T-helper 17 cell (primary cell): ENCODE results near the gene EPHA5. TPM values are rescaled to one million over a fixed set of nuclear protein-coding genes. Genes with fewer than 3 reads are reported as not detected.

Experiments
- ATAC-seq: fragments of 150-1000 bp; cut with Tn5 transposase; 2 replicates; pipeline ENCODE4 v1.10.0; 2021; ENCODE audit warnings: mild to moderate bottlenecking, moderate library complexity
- DNase-seq, 3 donors: peaks; one replicate each; pipeline versions ENCODE4 v3.0.0 to v3.0.0-alpha.2; 2020 to 2021
- H3K9me3 ChIP-seq: one replicate; pipeline ENCODE4 v1.7.0; 2013; ENCODE audit warnings: low read length, mild to moderate bottlenecking; ENCODE audit not compliant: control insufficient read depth, poor library complexity, severe bottlenecking
- H3K27ac Mint-ChIP-seq: one replicate; pipeline ENCODE4 v1.8.0; 2022; ENCODE audit warnings: mild to moderate bottlenecking, moderate library complexity, mixed read lengths
- H3K27me3 Mint-ChIP-seq: one replicate; pipeline ENCODE4 v1.8.0; 2022; ENCODE audit warnings: mixed read lengths
- H3K36me3 Mint-ChIP-seq: one replicate; pipeline ENCODE4 v1.8.0; 2022; ENCODE audit warnings: low read depth, mixed read lengths
- H3K4me1 Mint-ChIP-seq: one replicate; pipeline ENCODE4 v1.8.0; 2022; ENCODE audit warnings: mild to moderate bottlenecking, mixed read lengths
- H3K4me3 Mint-ChIP-seq: one replicate; pipeline ENCODE4 v1.8.0; 2022; ENCODE audit warnings: mild to moderate bottlenecking, moderate library complexity, mixed read lengths
- total RNA-seq, 4 donors: library from RNA in 2 of 4; stranded (reverse) in 2 of 4; gene quantifications; one replicate each; pipeline ENCODE4 v1.2.3 and lab custom pipeline; 2022 to 2026

Gene EPHA5
- total RNA-seq, 2 donors from 2014 or later, result not detected

GRCh38 chr4:65510976-65511375 lies 159.3 kb downstream of the EPHA5 start:
- Mint-ChIP-seq H3K4me1 (no peaks in the 10 kb centered on the region), H3K27me3 (no peaks in the 10 kb centered on the region), H3K27ac (no peak overlapping the region), H3K4me3 (no peak overlapping the region), H3K36me3 (no peaks in the 10 kb centered on the region)
- ATAC-seq (no peak), DNase-seq (no peak)
- peaks cover 3% of the 10 kb centered on the region for H3K9me3 ChIP-seq

DNA sequence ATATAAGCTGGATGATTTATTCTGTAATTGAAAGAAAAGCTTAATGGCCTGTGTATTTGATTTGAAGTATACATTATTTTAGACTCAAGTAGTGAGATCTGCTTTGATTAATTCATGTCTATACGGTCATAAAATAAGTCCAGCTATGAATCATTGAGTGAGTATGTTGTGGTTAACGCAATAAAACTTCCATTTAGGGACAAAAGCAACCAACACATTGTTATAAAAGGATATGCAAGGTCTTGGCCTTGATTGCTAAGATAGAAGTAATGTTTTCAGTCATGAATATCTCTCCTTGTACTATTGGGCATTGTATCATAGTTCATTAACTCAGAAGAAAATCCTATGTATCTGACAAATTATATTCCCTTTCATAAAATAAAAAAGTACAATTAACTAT lies 162.1 kb downstream of the EPHA5 start:
- Mint-ChIP-seq H3K4me1 (no peaks in the 10 kb centered on the region), H3K27ac (no peak overlapping the region), H3K4me3 (no peak overlapping the region), H3K27me3 (no peaks in the 10 kb centered on the region), H3K36me3 (no peaks in the 10 kb centered on the region)
- H3K9me3 ChIP-seq, result no peaks in the 10 kb centered on the region
- DNase-seq (no peak), ATAC-seq (no peak)

- H3K9me3 ChIP-seq, result no peaks in the 10 kb centered on the region
- H3K4me1 Mint-ChIP-seq, result no peaks in the 10 kb centered on the region
- H3K36me3 Mint-ChIP-seq, result no peaks in the 10 kb centered on the region
- no peaks in the 10 kb centered on the region for H3K27me3 Mint-ChIP-seq
- H3K4me3 Mint-ChIP-seq, result no peak overlapping the region
- no peak for ATAC-seq
- no peak overlapping the region for H3K27ac Mint-ChIP-seq
- no peak for DNase-seq
Observed at GRCh38 chr4:65502131-65502701, 168.1 kb downstream of the EPHA5 start.

DNA sequence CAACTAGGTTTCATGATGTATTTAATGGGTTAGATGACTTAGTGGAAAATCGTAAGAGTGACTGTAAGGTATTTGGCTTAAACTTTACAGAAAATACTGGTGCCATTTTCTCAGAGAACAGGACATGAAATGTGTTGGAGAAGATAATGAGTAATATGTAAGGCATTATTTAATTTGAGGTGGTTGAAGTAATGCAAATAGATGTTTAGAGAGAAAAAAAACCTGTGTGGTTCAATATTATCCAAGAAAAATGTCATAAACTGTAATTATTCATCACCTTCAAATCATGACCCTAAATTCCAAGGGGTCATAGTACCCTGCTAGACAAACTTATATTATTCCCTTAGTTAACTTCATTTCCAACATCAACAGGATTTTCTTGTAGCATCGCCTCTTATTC lies 171.7 kb downstream of the EPHA5 start:
- no peak overlapping the region for H3K4me3 Mint-ChIP-seq
- no peaks in the 10 kb centered on the region for H3K4me1 Mint-ChIP-seq

GRCh38 chr4:65495439-65495838 lies 174.8 kb downstream of the EPHA5 start:
- Mint-ChIP-seq H3K27me3 (no peaks in the 10 kb centered on the region), H3K27ac (no peak overlapping the region), H3K36me3 (no peaks in the 10 kb centered on the region), H3K4me1 (no peaks in the 10 kb centered on the region), H3K4me3 (no peak overlapping the region)
- ATAC-seq (no peak), DNase-seq (no peak)
- H3K9me3 ChIP-seq, result no peaks in the 10 kb centered on the region

More for the DNA sequence above, 171.7 kb downstream of the EPHA5 start:
- H3K27me3 Mint-ChIP-seq, result no peaks in the 10 kb centered on the region
- no peak overlapping the region for H3K27ac Mint-ChIP-seq
- no peaks in the 10 kb centered on the region for H3K9me3 ChIP-seq
- H3K36me3 Mint-ChIP-seq, result no peaks in the 10 kb centered on the region
- no peak for DNase-seq
- ATAC-seq, result no peak

DNA sequence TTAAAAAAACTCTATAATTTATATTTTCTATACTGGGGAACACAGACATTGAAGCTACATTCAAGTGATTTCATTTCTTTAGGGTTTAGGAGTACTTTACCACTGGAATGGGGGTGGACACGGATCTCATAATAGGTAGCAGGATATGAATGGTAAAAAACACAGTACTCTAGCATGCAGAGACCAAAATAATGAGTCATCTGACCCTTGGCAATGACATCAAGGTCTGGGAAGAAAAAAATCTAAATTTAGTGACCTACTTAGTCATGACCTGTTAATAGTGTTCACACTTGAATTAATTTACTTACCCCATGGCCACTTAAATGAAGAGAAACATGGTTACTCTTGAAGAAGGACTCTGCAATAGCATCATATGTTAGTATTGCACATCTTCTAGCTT lies 187.9 kb downstream of the EPHA5 start:
- no peak overlapping the region for H3K27ac Mint-ChIP-seq
- no peak overlapping the region for H3K4me3 Mint-ChIP-seq
- H3K27me3 Mint-ChIP-seq, result no peaks in the 10 kb centered on the region
- H3K4me1 Mint-ChIP-seq, result no peaks in the 10 kb centered on the region
- no peaks in the 10 kb centered on the region for H3K9me3 ChIP-seq
- ATAC-seq, result no peak
- no peak for DNase-seq
- H3K36me3 Mint-ChIP-seq, result no peaks in the 10 kb centered on the region

DNA sequence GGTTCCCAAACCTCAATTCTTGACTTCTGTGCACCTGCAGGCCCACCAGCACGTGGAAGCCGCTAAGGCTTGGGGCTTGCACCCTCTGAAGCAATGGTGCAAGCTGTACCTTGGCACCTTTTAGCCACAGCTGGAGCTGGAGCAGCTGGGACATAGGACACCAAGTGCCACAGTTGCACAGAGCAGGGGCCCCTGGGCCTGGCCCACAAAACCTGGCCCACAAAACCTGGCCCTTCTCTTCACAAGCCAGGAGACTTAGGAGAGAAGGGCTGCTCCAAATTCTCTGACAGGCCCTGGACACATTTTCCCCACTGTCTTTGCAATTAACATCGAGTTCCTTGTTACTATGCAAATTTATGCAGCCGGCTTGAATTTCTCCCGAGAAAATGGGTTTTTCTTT lies 197.8 kb downstream of the EPHA5 start:
- no peaks in the 10 kb centered on the region for H3K9me3 ChIP-seq
- DNase-seq (no peak), ATAC-seq (no peak)
- H3K4me1 Mint-ChIP-seq, result no peaks in the 10 kb centered on the region
- no peak overlapping the region for H3K4me3 Mint-ChIP-seq
- no peaks in the 10 kb centered on the region for H3K27me3 Mint-ChIP-seq
- H3K27ac Mint-ChIP-seq, result no peak overlapping the region
- no peaks in the 10 kb centered on the region for H3K36me3 Mint-ChIP-seq

GRCh38 chr4:65467068-65467680 lies 203.1 kb downstream of the EPHA5 start:
- H3K27me3 Mint-ChIP-seq, result no peaks in the 10 kb centered on the region
- H3K36me3 Mint-ChIP-seq, result no peaks in the 10 kb centered on the region
- H3K27ac Mint-ChIP-seq, result no peak overlapping the region
- H3K4me1 Mint-ChIP-seq, result no peaks in the 10 kb centered on the region
- no peaks in the 10 kb centered on the region for H3K9me3 ChIP-seq
- ATAC-seq (no peak), DNase-seq (no peak)
- no peak overlapping the region for H3K4me3 Mint-ChIP-seq

DNA sequence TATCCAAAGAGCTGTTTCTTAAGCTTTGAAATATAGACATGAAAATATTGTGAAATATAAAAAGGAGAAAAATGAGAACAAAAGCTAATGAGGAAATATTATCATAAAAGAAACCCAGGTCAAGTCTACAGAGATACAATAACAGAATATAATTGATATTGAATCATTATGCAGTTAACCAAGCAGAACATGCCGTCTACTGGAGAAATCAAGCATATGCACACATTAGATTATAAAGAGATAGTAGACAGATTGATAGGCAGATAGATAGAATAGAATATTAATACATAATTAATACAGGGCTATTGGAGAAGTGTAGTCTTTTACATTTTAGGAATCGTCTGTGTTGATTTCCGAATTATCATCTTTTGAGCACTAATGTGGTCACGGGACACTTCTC lies 208.5 kb downstream of the EPHA5 start:
- H3K9me3 ChIP-seq, result no peaks in the 10 kb centered on the region
- Mint-ChIP-seq H3K27ac (no peak overlapping the region), H3K27me3 (no peaks in the 10 kb centered on the region), H3K4me3 (no peak overlapping the region), H3K36me3 (no peaks in the 10 kb centered on the region), H3K4me1 (no peaks in the 10 kb centered on the region)
- ATAC-seq (no peak), DNase-seq (no peak)

GRCh38 chr4:65457011-65457410 lies 213.3 kb downstream of the EPHA5 start:
- H3K4me3 Mint-ChIP-seq, result no peak overlapping the region
- H3K27me3 Mint-ChIP-seq, result no peaks in the 10 kb centered on the region
- H3K27ac Mint-ChIP-seq, result no peak overlapping the region
- no peak for DNase-seq
- no peaks in the 10 kb centered on the region for H3K36me3 Mint-ChIP-seq
- no peak for ATAC-seq
- no peaks in the 10 kb centered on the region for H3K4me1 Mint-ChIP-seq
- no peaks in the 10 kb centered on the region for H3K9me3 ChIP-seq

- ATAC-seq (no peak), DNase-seq (no peak)
- H3K9me3 ChIP-seq, result no peaks in the 10 kb centered on the region
- no peaks in the 10 kb centered on the region for H3K27me3 Mint-ChIP-seq
- no peak overlapping the region for H3K27ac Mint-ChIP-seq
- H3K4me3 Mint-ChIP-seq, result no peak overlapping the region
- H3K4me1 Mint-ChIP-seq, result no peaks in the 10 kb centered on the region
- H3K36me3 Mint-ChIP-seq, result no peaks in the 10 kb centered on the region
Observed at GRCh38 chr4:65456579-65456978, 213.7 kb downstream of the EPHA5 start.

DNA sequence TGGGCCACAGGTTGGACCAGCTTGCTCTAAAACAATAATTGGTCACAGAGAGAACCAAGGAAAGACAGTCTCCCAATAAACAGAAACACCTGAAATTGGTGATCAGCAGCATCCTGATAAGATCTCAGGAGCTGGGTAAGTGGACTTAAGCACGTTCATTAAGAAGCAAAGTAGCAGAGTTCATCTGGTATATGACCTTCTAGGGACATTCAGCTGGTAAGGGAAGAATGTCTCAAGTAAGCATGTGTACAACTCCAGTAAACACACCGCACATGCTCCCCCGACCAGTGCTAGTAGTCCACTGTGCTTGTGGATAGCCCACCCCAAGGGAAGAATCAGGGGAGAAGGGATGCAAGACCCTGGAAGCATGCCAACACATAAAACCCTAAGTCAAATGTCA lies 216.9 kb downstream of the EPHA5 start:
- DNase-seq (no peak), ATAC-seq (no peak)
- Mint-ChIP-seq H3K4me3 (no peak overlapping the region), H3K36me3 (no peaks in the 10 kb centered on the region), H3K4me1 (no peaks in the 10 kb centered on the region), H3K27ac (no peak overlapping the region), H3K27me3 (no peaks in the 10 kb centered on the region)
- H3K9me3 ChIP-seq, result no peaks in the 10 kb centered on the region

DNA sequence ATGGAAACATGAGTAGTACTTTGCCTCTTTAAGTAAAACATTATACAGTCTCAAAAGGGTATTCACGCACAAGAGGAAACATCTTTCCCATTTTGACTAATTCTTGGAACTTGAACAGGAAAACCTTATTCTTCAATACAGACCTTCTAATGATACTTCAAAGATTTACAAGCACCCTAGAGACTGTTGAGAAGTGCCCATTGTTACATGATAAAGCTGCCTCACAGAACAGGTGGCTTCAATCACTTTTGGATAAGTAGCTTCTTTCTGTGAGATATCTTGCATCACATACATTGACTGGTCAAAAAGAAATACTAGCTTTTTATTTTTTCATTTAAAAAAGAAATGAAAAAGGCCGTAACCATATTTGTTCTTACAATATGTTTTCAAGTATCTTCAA lies 219.4 kb downstream of the EPHA5 start:
- no peak overlapping the region for H3K27ac Mint-ChIP-seq
- no peak overlapping the region for H3K4me3 Mint-ChIP-seq
- H3K36me3 Mint-ChIP-seq, result no peaks in the 10 kb centered on the region
- H3K4me1 Mint-ChIP-seq, result no peaks in the 10 kb centered on the region
- ATAC-seq, result no peak
- H3K9me3 ChIP-seq, result no peaks in the 10 kb centered on the region
- no peaks in the 10 kb centered on the region for H3K27me3 Mint-ChIP-seq
- DNase-seq, result no peak

GRCh38 chr4:65437102-65437501 lies 233.2 kb downstream of the EPHA5 start:
- ATAC-seq (no peak), DNase-seq (no peak)
- no peaks in the 10 kb centered on the region for H3K36me3 Mint-ChIP-seq
- no peak overlapping the region for H3K4me3 Mint-ChIP-seq
- H3K27ac Mint-ChIP-seq, result no peak overlapping the region
- H3K9me3 ChIP-seq, result no peaks in the 10 kb centered on the region
- no peaks in the 10 kb centered on the region for H3K27me3 Mint-ChIP-seq
- no peaks in the 10 kb centered on the region for H3K4me1 Mint-ChIP-seq
